ENCODE results near the gene XBP1.
"Not testable (repeated sequence)": the region's sequence is repeated elsewhere in the genome, so short reads cannot be mapped to it uniquely, and the experiment has no call there.

XBP1 gene

GRCh38 chr22:28792491-28793383 is 7.6 kb downstream of the XBP1 start:
- no peak for DNase-seq (ENCODE audit: low read depth in 2 of 2)

DNA sequence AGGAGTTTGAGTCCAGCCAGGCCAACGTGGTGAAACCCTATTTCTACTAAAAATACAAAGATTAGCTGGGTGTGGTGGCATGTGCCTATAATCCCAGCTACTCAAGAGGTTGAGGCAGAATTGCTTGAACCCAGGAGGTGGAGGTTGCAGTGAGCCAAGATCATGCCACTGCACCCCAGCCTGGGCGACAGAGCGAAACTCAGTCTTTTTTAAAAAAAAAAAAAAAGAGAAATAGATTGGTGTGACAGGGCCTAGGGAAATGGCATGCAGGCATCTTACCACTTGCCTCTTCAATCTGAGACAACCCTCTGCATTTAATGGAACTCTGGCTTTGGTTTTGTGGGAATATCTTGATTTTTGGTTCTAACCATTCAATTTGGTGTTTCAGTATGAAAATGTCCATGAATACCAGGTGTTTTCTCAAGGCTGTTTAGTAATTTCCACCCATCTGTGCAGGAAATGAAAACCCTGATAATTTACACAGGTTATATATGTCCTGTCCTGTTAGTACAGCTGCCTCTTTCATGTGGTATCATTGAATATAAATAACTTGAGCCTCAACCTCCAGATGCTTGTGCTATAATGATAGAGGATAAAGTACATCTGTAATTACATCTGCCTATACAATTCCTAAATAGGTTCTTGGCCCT is 8.4 kb downstream of the XBP1 start:
- DNase-seq (ENCODE audit: low read depth in 2 of 2): no peak

- DNase-seq (ENCODE audit: low read depth in 2 of 2): no peak
These were observed 9.2 kb downstream of the XBP1 start for GRCh38 chr22:28791124-28791523.

DNA sequence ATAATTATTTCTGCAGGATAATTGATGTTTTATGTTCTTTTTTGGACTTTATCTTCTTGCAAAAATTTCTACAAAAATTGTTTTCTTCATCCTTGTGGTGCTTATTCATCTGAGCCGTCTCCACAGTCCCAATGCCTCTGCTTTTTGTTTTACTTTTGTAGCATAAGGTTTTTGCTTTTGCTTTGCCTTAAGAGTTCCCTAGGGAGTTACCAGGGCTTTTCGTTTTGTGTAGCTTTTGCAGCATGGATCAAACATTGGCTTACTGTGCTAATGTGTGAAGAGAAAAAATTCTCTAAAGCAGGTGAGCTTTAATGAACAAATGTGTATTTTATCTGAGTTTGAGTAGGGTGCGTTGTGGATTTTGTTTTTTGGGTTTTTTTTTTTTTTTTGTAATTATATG is 11.8 kb downstream of the XBP1 start:
- DNase-seq (ENCODE audit: low read depth in 2 of 2): no peak

GRCh38 chr22:28783786-28784671 is 16.3 kb downstream of the XBP1 start:
- DNase-seq (ENCODE audit: low read depth in 2 of 2): no peak

DNA sequence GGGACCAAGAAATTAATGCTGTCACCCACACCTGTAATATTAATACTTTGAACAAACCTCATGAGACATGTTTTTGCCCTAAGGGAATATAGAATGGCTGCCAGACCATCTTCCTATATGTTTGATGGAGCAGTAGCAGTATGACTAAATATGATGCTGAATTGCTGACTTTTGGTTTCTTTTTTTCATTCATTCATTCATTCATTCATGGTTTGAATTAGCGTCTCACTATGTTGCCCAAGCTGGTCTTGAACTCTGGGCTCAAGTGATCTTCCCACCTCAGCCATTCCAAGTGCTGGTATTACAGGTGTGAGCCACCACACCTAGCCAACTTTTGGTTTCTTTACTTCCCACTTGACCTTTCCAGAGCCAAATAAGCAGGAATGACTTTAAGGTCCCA is 20.1 kb downstream of the XBP1 start:
- no peak for DNase-seq (ENCODE audit: low read depth in 2 of 2)

DNA sequence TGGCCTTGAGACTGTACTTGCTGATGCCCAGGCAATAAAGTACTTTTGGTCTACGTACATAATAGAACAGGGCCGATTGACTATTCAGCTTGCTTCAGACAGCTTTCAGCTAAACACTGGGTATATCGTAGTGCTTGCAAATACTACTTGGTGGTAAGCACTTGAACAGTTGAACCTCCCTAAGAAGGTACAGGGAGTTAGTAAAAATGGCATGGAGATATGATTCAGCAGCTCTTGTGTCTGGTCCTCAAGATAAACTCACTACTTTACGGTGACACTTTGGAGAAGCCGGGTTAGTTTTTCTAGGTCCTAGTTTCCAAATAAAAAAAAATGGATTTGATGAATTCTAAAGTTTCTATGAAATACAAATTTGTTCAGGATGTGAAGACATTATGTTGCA is 20.5 kb downstream of the XBP1 start:
- no peak for DNase-seq (ENCODE audit: low read depth in 2 of 2)

DNA sequence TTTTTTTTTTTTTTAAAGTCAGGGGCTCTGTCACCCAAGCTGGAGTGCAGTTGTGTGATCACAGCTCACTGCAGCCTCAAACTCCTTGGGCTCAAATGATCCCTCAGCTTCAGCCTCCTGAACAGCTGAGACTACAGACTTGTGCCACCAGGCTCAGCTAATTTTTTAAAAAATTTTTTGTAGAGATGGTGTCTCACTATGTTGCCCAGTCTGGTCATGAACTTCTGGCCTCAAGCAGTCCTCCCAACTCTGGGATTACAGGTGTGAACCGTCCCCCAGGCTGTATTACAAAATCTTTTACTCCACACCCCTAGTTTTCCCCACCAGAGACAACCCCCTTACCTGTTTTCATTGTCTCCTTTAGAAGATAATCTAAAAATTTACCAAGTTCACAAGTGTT is 26.0 kb downstream of the XBP1 start:
- DNase-seq (ENCODE audit: low read depth in 2 of 2): no peak

DNA sequence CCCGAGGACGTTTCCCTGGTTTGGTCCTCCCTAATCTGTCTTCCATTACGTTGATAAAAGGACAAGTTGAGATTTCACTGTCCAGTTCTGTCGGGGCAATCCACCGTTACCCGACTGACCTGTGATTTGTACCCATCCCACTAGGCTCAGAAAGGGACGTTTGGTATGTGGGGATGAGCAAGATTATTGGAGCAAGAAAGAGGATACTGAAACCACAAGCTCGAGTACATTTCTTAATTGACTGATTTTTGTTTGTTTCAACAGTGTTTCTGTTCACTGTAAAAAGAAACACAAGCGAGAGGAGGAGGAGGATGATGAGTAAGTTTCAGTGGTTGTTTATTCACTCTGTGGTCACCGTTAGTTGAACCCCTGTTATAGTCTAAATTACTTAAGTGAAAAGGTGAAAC is 26.9 kb downstream of the XBP1 start:
- no peak for DNase-seq (ENCODE audit: low read depth in 2 of 2)

DNA sequence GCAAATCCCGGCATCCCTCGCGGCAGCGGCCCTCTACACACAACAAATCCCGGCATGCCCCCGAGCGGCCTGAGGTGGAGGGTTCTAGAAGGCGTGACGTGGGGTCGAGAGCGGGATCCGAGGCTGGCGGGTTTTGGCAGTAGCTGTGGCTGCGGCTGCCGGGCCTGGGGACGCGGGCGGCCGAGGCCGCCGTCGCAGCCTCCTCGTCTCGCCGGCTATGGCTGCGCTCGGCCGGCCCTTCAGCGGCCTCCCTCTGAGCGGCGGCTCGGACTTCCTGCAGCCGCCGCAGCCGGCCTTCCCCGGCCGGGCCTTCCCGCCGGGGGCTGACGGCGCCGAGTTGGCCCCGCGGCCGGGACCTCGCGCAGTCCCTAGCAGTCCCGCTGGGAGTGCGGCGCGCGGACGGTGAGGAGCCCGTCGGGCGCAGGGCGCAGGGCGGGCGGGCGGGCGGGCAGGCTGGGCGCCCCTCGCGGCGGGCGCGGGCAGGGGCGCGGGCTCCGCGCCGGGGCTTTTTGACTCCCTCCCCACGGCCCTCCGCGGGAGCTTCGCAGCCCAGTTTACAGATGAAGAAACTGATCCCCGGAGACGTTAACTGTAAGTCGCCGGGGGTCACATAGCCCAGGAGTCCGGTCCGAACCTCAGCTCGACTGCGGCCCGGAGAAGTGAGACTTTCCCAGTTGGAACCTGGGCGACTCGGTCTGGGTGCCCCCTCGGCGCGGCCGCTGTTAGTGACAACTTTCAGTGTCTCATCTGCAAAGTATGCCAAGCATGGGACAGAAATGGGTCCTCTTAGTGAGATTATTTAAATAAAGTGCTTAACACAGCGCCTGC is 27.5 kb downstream of the XBP1 start, which contains the start of gene CCDC117:
Gene CCDC117 (plus strand): TSS at position 63 of the 828 bp plus-strand sequence. CDS start 155 bp downstream, at position 218.
- peak; percentile 83 to 84 for DNase-seq (ENCODE audit: low read depth in 2 of 2)

GRCh38 chr22:28771195-28771791 is 29.1 kb downstream of the XBP1 start:
- no peak for DNase-seq (ENCODE audit: low read depth in 2 of 2)

GRCh38 chr22:28769394-28770085 is 30.8 kb downstream of the XBP1 start:
- no peak for DNase-seq (ENCODE audit: low read depth in 2 of 2)

- no peak for DNase-seq (ENCODE audit: low read depth in 2 of 2)
These were observed 31.5 kb downstream of the XBP1 start for GRCh38 chr22:28768701-28769393.

DNA sequence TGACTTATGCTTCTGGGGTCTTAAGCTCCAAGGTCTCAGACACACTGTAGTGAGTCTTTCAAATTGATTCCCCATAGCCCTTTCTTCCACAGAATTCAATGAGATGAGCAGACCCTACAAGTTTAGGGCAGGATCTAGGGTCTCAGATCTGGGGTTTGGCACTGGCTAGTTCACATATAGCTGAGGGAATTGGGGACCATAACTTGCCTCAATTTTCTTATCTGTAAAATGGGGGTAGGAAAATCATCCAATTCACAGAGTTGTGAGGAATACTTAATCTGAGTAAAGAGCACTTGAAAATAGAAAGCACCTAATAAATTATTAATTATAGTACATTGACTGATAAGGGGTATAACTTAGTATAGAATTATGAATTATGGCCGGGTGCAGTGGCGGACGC is 33.7 kb downstream of the XBP1 start:
- DNase-seq (ENCODE audit: low read depth in 2 of 2): no peak

DNA sequence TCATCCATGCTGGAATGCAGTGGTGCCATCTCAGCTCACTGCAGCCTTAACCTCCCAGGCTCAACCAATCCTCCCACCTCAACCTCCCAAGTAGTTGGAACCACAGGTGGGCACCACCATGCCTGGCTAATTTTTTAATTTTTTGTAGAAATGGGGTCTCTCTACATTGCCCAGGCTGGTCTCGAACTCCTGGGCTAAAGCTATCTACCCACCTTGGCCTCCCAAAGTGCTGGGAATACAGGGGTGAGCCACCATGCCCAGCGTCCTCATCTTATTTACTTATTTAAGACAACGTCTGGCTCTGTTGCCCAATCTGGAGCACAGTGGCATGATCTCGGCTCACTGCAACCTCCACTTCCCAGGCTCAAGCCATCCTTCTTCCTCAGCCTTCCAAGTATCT is 38.4 kb downstream of the XBP1 start:
- DNase-seq (ENCODE audit: low read depth in 2 of 2): not testable (repeated sequence)

- DNase-seq (ENCODE audit: low read depth in 2 of 2): no peak
These were observed 39.0 kb downstream of the XBP1 start for GRCh38 chr22:28761449-28761755.

GRCh38 chr22:28759861-28760560 is 40.4 kb downstream of the XBP1 start:
- no peak for DNase-seq (ENCODE audit: low read depth in 2 of 2)

DNA sequence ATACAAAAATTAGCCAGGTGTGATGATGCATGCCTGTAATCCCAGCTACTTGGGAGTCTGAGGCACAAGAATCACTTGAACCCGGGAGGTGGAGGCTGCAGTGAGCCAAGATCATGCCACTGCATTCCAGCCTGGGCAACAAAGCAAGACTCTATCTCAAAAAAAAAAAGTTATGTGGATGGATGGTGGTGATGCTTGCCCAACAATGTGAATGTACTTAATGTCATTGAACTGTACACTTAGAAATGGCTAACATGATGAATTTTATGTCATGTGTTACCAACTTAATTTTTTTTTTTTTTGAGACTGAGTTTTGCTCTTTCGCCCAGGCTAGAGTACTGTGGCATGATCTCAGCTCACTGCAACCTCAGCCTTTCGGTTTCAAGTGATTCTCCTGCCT is 45.9 kb downstream of the XBP1 start:
- DNase-seq (ENCODE audit: low read depth in 2 of 2): not testable (repeated sequence)

- no peak for DNase-seq (ENCODE audit: low read depth in 2 of 2)
These were observed 49.9 kb downstream of the XBP1 start for GRCh38 chr22:28750471-28750881.
